ENCODE data around the gene DSCAM.

GRCh38 chr21:40846103-40846502 is 855 bp downstream of the DSCAM start:
- TF ChIP-seq EZH2 (IDR thresholded peaks at IDR 0.05; ENCODE audit: insufficient read depth, poor library complexity, severe bottlenecking) = no peak
- TF ChIP-seq EZH2phosphoT487 (IDR thresholded peaks at IDR 0.05; ENCODE audit: insufficient read depth, low read depth) = no peak
